Occipital lobe (tissue), 2 donors: ENCODE measurements around the gene UBE2D2. TPM values are rescaled to one million over a fixed set of nuclear protein-coding genes. Genes with fewer than 3 reads are reported as not detected.

Source experiments
- DNase-seq: peaks from one replicate; lab custom pipeline; 2025; lab: John Stamatoyannopoulos, UW
- total RNA-seq: library from RNA; depleted of rRNA; stranded (reverse); fragments of >200 nt; gene quantifications from one replicate; pipeline ENCODE4 v1.2.3, GENCODE V29; 2014

The UBE2D2 gene
- total RNA-seq, 1 donor from 2014 or later: 124 TPM

- DNase-seq: no peak
Measured at GRCh38 chr5:139659695-139660101, 98.6 kb downstream of the UBE2D2 start.

- DNase-seq: peak; percentile 87
Measured at GRCh38 chr5:139660105-139660922, 99.2 kb downstream of the UBE2D2 start.

GRCh38 chr5:139660923-139661814, 100.0 kb downstream of the UBE2D2 start:
- DNase-seq: peak; percentile 88

- DNase-seq: no peak
Measured at GRCh38 chr5:139662617-139663016, 101.5 kb downstream of the UBE2D2 start.

- DNase-seq: no peak
Measured at GRCh38 chr5:139663207-139664085, 102.3 kb downstream of the UBE2D2 start.

- no peak for DNase-seq
Measured at GRCh38 chr5:139664086-139664693, 103.1 kb downstream of the UBE2D2 start.

- DNase-seq: no peak
Measured at GRCh38 chr5:139664727-139665351, 103.7 kb downstream of the UBE2D2 start.

GRCh38 chr5:139665626-139666025, 104.5 kb downstream of the UBE2D2 start:
- no peak for DNase-seq

- DNase-seq: no peak
Measured at GRCh38 chr5:139666551-139666950, 105.4 kb downstream of the UBE2D2 start.

- no peak for DNase-seq
Measured at GRCh38 chr5:139667001-139667729, 106.0 kb downstream of the UBE2D2 start.

- DNase-seq: no peak
Measured at GRCh38 chr5:139667730-139668063, 106.6 kb downstream of the UBE2D2 start.

- peak; percentile 69 for DNase-seq
Measured at GRCh38 chr5:139668064-139668880, 107.1 kb downstream of the UBE2D2 start.

- no peak for DNase-seq
Measured at GRCh38 chr5:139668924-139669661, 108.0 kb downstream of the UBE2D2 start.

GRCh38 chr5:139669662-139670368, 108.7 kb downstream of the UBE2D2 start:
- peak; percentile 39 for DNase-seq

- no peak for DNase-seq
Measured at GRCh38 chr5:139670369-139671095, 109.4 kb downstream of the UBE2D2 start.

- peak; percentile 69 for DNase-seq
Measured at GRCh38 chr5:139671096-139671841, 110.1 kb downstream of the UBE2D2 start.
